Measurements from ENCODE around the gene CCL5.

CCL5 gene

DNA sequence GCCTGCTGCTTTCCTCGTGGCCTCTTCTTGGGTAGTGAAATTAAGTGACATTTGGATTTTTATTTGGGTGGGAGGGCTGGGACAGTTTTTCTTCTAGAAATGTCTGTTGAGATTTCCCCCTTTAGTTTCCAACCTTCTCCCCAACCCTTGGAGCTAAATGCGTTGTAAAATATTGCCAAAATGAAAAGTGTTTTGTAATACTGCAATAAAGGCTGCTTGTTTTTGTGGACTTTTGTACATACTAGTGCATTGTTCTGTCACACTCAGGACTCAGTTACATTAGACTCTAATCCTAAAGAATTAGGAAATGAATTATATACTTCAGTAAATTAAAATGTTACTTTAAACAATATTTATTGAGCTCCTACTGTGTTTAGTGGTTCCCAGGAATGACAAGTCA lies 33.2 kb downstream of the CCL5 start:
- Histone ChIP-seq H3K4me3 (IDR thresholded peaks at IDR 0.05; ENCODE audit: insufficient read depth, low read depth, low read length) (no peak overlapping the region), H3K27me3 (ENCODE audit: insufficient read depth, low read depth) (no peaks in the 10 kb centered on the region), H3K27ac (no peak overlapping the region), H3K36me3 (ENCODE audit: insufficient read depth) (no peaks in the 10 kb centered on the region; the same call in 1 of the 2 replicates), H3K4me2 (no peak overlapping the region), H2AFZ (ENCODE audit: low read depth) (no peak overlapping the region), H3K9ac (no peak overlapping the region), H4K20me1 (ENCODE audit: insufficient read depth) (no peaks in the 10 kb centered on the region), H3K79me2 (ENCODE audit: insufficient read depth, low read depth) (no peaks in the 10 kb centered on the region; the same call in 1 of the 2 replicates), H3K4me1 (ENCODE audit: low read depth, poor library complexity, severe bottlenecking) (no peaks in the 10 kb centered on the region)
- TF ChIP-seq, protein P1, sequence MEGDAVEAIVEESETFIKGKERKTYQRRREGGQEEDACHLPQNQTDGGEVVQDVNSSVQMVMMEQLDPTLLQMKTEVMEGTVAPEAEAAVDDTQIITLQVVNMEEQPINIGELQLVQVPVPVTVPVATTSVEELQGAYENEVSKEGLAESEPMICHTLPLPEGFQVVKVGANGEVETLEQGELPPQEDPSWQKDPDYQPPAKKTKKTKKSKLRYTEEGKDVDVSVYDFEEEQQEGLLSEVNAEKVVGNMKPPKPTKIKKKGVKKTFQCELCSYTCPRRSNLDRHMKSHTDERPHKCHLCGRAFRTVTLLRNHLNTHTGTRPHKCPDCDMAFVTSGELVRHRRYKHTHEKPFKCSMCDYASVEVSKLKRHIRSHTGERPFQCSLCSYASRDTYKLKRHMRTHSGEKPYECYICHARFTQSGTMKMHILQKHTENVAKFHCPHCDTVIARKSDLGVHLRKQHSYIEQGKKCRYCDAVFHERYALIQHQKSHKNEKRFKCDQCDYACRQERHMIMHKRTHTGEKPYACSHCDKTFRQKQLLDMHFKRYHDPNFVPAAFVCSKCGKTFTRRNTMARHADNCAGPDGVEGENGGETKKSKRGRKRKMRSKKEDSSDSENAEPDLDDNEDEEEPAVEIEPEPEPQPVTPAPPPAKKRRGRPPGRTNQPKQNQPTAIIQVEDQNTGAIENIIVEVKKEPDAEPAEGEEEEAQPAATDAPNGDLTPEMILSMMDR (conservative IDR thresholded peaks at IDR 0.05; ENCODE audit: low read depth, low read length) = no peak

DNA sequence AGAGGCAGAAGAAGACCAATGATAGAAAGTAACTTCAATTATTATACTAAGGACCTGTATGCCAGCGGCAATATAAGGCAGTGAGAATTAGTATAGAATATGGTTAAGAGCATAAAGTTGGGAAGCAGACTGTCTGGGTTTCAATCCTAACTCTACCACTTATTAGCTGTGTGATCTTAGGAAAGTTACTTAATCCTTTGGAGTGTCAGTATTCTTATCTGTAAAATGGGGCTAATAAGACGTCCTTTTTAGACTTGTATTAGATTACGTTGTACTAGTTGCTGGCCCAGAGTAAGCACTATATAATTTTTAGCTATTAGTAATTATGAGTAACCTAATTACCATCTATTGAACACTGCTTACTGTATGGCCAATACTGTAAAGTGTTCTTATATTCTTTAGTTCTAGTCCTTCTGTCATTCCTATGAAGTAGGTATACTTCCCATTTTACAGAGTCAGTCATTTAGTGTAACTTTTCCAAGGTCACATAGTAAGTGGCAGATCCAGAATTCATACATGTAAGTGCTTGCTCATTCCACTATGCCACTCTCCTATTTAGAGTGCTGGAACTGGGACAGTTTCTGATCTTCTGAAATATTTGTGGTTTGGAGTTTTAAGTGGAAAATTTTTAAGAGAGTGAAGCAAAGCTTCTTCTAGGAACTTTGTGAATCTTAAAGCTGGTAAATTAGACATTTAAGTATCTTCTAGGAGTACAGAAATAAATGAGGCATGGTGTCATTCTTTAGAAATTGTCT lies 33.9 kb downstream of the CCL5 start:
- peaks cover 2% of the 10 kb centered on the region for H3K4me1 ChIP-seq (ENCODE audit: low read depth, poor library complexity, severe bottlenecking)
- H3K4me2 ChIP-seq = no peak overlapping the region
- no peaks in the 10 kb centered on the region for H3K27me3 ChIP-seq (ENCODE audit: insufficient read depth, low read depth)
- H3K79me2 ChIP-seq (ENCODE audit: insufficient read depth, low read depth) = no peaks in the 10 kb centered on the region; the same call in 1 of the 2 replicates
- no peak overlapping the region for H3K4me3 ChIP-seq (IDR thresholded peaks at IDR 0.05; ENCODE audit: insufficient read depth, low read depth, low read length)
- H3K9ac ChIP-seq = no peak overlapping the region
- H3K27ac ChIP-seq = no peak overlapping the region
- H4K20me1 ChIP-seq (ENCODE audit: insufficient read depth) = no peaks in the 10 kb centered on the region
- no peaks in the 10 kb centered on the region; the same call in 1 of the 2 replicates for H3K36me3 ChIP-seq (ENCODE audit: insufficient read depth)
- no peak overlapping the region for H2AFZ ChIP-seq (ENCODE audit: low read depth)
- TF ChIP-seq, protein P1 (conservative IDR thresholded peaks at IDR 0.05; ENCODE audit: low read depth, low read length) = no peak

DNA sequence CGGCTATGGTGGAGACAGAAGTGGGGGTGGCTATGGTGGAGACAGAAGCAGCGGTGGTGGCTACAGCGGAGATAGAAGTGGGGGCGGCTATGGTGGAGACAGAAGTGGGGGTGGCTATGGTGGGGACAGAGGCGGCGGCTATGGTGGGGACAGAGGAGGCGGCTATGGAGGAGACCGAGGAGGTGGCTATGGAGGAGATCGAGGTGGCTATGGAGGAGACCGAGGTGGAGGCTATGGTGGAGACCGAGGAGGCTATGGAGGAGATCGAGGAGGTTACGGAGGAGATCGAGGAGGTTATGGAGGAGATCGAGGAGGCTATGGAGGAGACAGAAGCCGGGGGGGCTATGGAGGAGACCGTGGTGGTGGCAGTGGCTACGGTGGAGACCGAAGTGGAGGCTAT lies 35.6 kb downstream of the CCL5 start:
- Histone ChIP-seq H2AFZ (ENCODE audit: low read depth) (no peak overlapping the region), H3K9ac (no peak overlapping the region), H3K27ac (no peak overlapping the region), H3K27me3 (ENCODE audit: insufficient read depth, low read depth) (no peaks in the 10 kb centered on the region), H4K20me1 (ENCODE audit: insufficient read depth) (no peaks in the 10 kb centered on the region), H3K4me1 (ENCODE audit: low read depth, poor library complexity, severe bottlenecking) (peaks cover 8% of the 10 kb centered on the region), H3K4me3 (IDR thresholded peaks at IDR 0.05; ENCODE audit: insufficient read depth, low read depth, low read length) (no peak overlapping the region), H3K4me2 (no peak overlapping the region), H3K79me2 (ENCODE audit: insufficient read depth, low read depth) (no peaks in the 10 kb centered on the region; the same call in 1 of the 2 replicates), H3K36me3 (ENCODE audit: insufficient read depth) (no peaks in the 10 kb centered on the region; the same call in 1 of the 2 replicates)
- TF ChIP-seq, protein P1 (conservative IDR thresholded peaks at IDR 0.05; ENCODE audit: low read depth, low read length) = no peak

DNA sequence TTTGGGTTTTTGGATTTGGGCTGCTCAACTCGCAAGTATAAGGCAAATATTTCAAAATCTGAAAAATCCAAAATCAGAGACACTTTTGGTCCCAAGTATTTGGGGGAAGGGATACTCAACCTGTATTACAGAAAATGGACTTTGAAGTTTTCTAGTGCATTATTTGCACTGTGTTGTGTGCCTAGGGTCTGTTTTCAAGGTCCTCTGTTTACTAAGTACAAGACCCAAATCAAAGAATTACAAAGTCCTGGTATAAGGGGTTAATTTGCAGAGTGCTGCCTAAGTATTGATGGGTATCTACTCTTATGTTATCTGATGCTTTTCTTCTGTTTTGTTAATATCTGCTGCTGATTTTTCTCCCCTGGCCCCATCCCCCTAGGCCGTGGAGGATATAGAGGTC lies 36.5 kb downstream of the CCL5 start:
- Histone ChIP-seq H3K36me3 (ENCODE audit: insufficient read depth) (peaks cover 2% of the 10 kb centered on the region; the same call in 1 of the 2 replicates), H3K4me1 (ENCODE audit: low read depth, poor library complexity, severe bottlenecking) (peaks cover 8% of the 10 kb centered on the region), H3K27me3 (ENCODE audit: insufficient read depth, low read depth) (no peaks in the 10 kb centered on the region), H3K9ac (no peak overlapping the region), H3K79me2 (ENCODE audit: insufficient read depth, low read depth) (no peaks in the 10 kb centered on the region; the same call in 1 of the 2 replicates), H3K27ac (no peak overlapping the region), H3K4me2 (no peak overlapping the region), H4K20me1 (ENCODE audit: insufficient read depth) (no peaks in the 10 kb centered on the region), H2AFZ (ENCODE audit: low read depth) (no peak overlapping the region), H3K4me3 (IDR thresholded peaks at IDR 0.05; ENCODE audit: insufficient read depth, low read depth, low read length) (no peak overlapping the region)
- TF ChIP-seq, protein P1 (conservative IDR thresholded peaks at IDR 0.05; ENCODE audit: low read depth, low read length) = no peak

All from KMS-11 (cell line).